HepG2 (cell line): Measurements from ENCODE around the gene MAP3K20. TPM values are rescaled to one million over a fixed set of nuclear protein-coding genes. Genes with fewer than 3 reads are reported as not detected.

Source experiments
- ATAC-seq: fragments of 200-7000 bp; cut with Tn5 transposase; 3 replicates; pipeline ENCODE4 v1.9.1; 2020; ENCODE audit warnings: mild to moderate bottlenecking, moderate library complexity
- BruUV-seq: library from RNA; stranded (reverse); fragments of 400-500 nt; replicated peaks from 2 replicates; lab custom pipeline; 2021; lab: Mats Ljungman, UMichigan
- CTCF ChIA-PET: fragments of 300-600 bp; formaldehyde crosslinking; extraction: SDS; loops from one replicate; lab custom pipeline; 2021; ENCODE audit warnings: low total read pairs, inconsistent platforms, low intra/inter-chr PET ratio; lab: Yijun Ruan, JAX
- POLR2A ChIA-PET: fragments of 350-600 bp; sonication (Branson Sonifier 250); formaldehyde crosslinking; loops from one replicate; lab custom pipeline; 2020; ENCODE audit warnings: antibody characterized with exemption, inconsistent platforms; lab: Yijun Ruan, JAX
- DNase-seq: peaks from one replicate; pipeline ENCODE4 v3.0.0-alpha.2; 2015; ENCODE audit warnings: low spot score
- FAIRE-seq: peaks from 3 replicates; lab custom pipeline; 2011; peaks lifted over from hg19 to GRCh38; lab: Jason Lieb, UNC
- H2AFZ ChIP-seq: one replicate; pipeline ENCODE4 v1.6.1; 2011; ENCODE audit warnings: low read length, inconsistent platforms
- H3K27ac ChIP-seq: fragments of 300-600 bp; 3 replicates; pipeline ENCODE4 v1.8.0; 2011; ENCODE audit warnings: mixed run types, mild to moderate bottlenecking, mixed read lengths, low read length, inconsistent platforms; ENCODE audit not compliant: insufficient read depth; ENCODE audit errors: extremely low read length
- H3K27me3 ChIP-seq, 2 experiments: fragments of 200-600 bp in 1 of 2; 2 replicates in 1 of 2; 3 replicates in 1 of 2; pipeline versions ENCODE4 v1.6.0 to v1.8.0; 2011; ENCODE audit warnings: low read length in 2 of 2, mild to moderate bottlenecking in 2 of 2, moderate library complexity in 2 of 2, inconsistent platforms in 1 of 2; ENCODE audit not compliant: insufficient read depth in 2 of 2, control insufficient read depth in 1 of 2
- H3K36me3 ChIP-seq, 2 experiments: fragments of 200-600 bp in 1 of 2; replicated peaks in 1 of 2; 2 replicates in 1 of 2; 3 replicates in 1 of 2; pipeline versions ENCODE4 v1.5.1 to v1.8.0; 2011; ENCODE audit warnings: low read length in 2 of 2, inconsistent platforms in 1 of 2; ENCODE audit not compliant: insufficient read depth in 2 of 2, control insufficient read depth in 1 of 2
- H3K4me1 ChIP-seq: 2 replicates; pipeline ENCODE4 v1.5.1; 2012; ENCODE audit warnings: low read length, inconsistent platforms; ENCODE audit not compliant: insufficient read depth
- H3K4me2 ChIP-seq: 2 replicates; pipeline ENCODE4 v1.6.0; 2011; ENCODE audit warnings: low read depth, low read length, inconsistent platforms
- H3K4me3 ChIP-seq, 3 experiments: fragments of 200-600 bp in 1 of 3; sonication (generic), shearing (Covaris generic) in 1 of 3; replicated peaks in 1 of 3; 2 replicates each; pipeline ENCODE4 v1.5.1; 2011 to 2016; ENCODE audit warnings: low read length in 3 of 3, inconsistent platforms in 2 of 3, low read depth in 2 of 3, mild to moderate bottlenecking in 2 of 3, control low read depth in 1 of 3, mixed read lengths in 1 of 3; ENCODE audit not compliant: insufficient read depth in 1 of 3
- H3K79me2 ChIP-seq: one replicate; pipeline ENCODE4 v1.6.1; 2011; ENCODE audit warnings: low read length, inconsistent platforms; ENCODE audit not compliant: insufficient read depth
- H3K9ac ChIP-seq: 2 replicates; pipeline ENCODE4 v1.6.0; 2011; ENCODE audit warnings: mild to moderate bottlenecking, low read depth, low read length, inconsistent platforms; ENCODE audit not compliant: insufficient read depth
- H3K9me3 ChIP-seq: 2 replicates; pipeline ENCODE4 v1.5.1; 2012; ENCODE audit warnings: mild to moderate bottlenecking, low read length
- H4K20me1 ChIP-seq: 2 replicates; pipeline ENCODE4 v1.6.0; 2011; ENCODE audit warnings: inconsistent platforms, mild to moderate bottlenecking, low read length, moderate library complexity; ENCODE audit not compliant: insufficient read depth
- CSRNP2 ChIP-seq: sonication (generic); formaldehyde crosslinking; conservative IDR thresholded peaks from 2 replicates; pipeline ENCODE4 v1.8.0; 2022; ENCODE audit warnings: low read depth, missing genetic modification reagents
- ELF4 ChIP-seq: sonication (generic); formaldehyde crosslinking; IDR thresholded peaks from 2 replicates; pipeline ENCODE4 v1.5.0; 2020; ENCODE audit warnings: missing genetic modification reagents, mild to moderate bottlenecking, moderate library complexity, borderline replicate concordance
- EZH2 ChIP-seq: conservative IDR thresholded peaks from 2 replicates; pipeline ENCODE4 v1.6.1; 2012; ENCODE audit warnings: mild to moderate bottlenecking, low read depth, low read length, moderate library complexity
- FOXO4 ChIP-seq: sonication (generic); formaldehyde crosslinking; conservative IDR thresholded peaks from 2 replicates; pipeline ENCODE4 v1.8.1; 2023; ENCODE audit warnings: missing genetic modification reagents
- GPBP1L1 ChIP-seq: sonication (generic); formaldehyde crosslinking; IDR thresholded peaks from 2 replicates; pipeline ENCODE4 v1.5.0; 2020; ENCODE audit warnings: mild to moderate bottlenecking, missing genetic modification reagents
- HNRNPLL ChIP-seq: fragments of 200-400 bp; formaldehyde crosslinking; IDR thresholded peaks from 2 replicates; pipeline ENCODE4 v1.6.1; 2017; ENCODE audit warnings: mild to moderate bottlenecking, low read depth, low read length; ENCODE audit not compliant: poor library complexity, severe bottlenecking
- MAZ ChIP-seq, 2 experiments: sonication (generic) in 1 of 2; formaldehyde crosslinking in 1 of 2; IDR thresholded peaks; 2 replicates each; pipeline versions ENCODE4 v1.5.0 to v1.6.1; 2012 to 2020; ENCODE audit warnings: low read depth in 2 of 2, mild to moderate bottlenecking in 2 of 2, borderline replicate concordance in 1 of 2, improper control_type of control experiment in 1 of 2, low read length in 1 of 2, missing genetic modification reagents in 1 of 2, moderate library complexity in 1 of 2
- THAP9 ChIP-seq: sonication (generic); formaldehyde crosslinking; IDR thresholded peaks from 2 replicates; pipeline ENCODE4; 2020; ENCODE audit warnings: missing genetic modification reagents, mild to moderate bottlenecking, borderline replicate concordance
- TP53 ChIP-seq: sonication (generic); formaldehyde crosslinking; conservative IDR thresholded peaks from 2 replicates; pipeline ENCODE4 v1.4.0; 2020; ENCODE audit warnings: missing genetic modification reagents
- ZBTB14 ChIP-seq: sonication (generic); formaldehyde crosslinking; IDR thresholded peaks from 2 replicates; pipeline ENCODE4 v1.4.0; 2020; ENCODE audit warnings: missing genetic modification reagents
- ZNF333 ChIP-seq: sonication (generic); formaldehyde crosslinking; IDR thresholded peaks from 2 replicates; pipeline ENCODE4 v1.4.0; 2020; ENCODE audit warnings: mild to moderate bottlenecking, missing genetic modification reagents, borderline replicate concordance
- ZNF451 ChIP-seq: sonication (generic); formaldehyde crosslinking; IDR thresholded peaks from 2 replicates; pipeline ENCODE4 v1.5.0; 2020; ENCODE audit warnings: mild to moderate bottlenecking, missing genetic modification reagents
- ZNF460 ChIP-seq: sonication (generic); formaldehyde crosslinking; IDR thresholded peaks from 2 replicates; pipeline ENCODE4 v1.5.1; 2020; ENCODE audit warnings: missing genetic modification reagents, mild to moderate bottlenecking, borderline replicate concordance
- ZNF562 ChIP-seq: sonication (generic); formaldehyde crosslinking; IDR thresholded peaks from 2 replicates; pipeline ENCODE4 v1.8.0; 2022; ENCODE audit warnings: missing genetic modification reagents, borderline replicate concordance
- WGBS: methylation state at CpG from one replicate; pipeline ENCODE4 v1.1.6; 2017; ENCODE audit warnings: low lambda C conversion rate; 5-methylcytosine and 5-hydroxymethylcytosine counted together
- in situ Hi-C: cut with HindIII; loops from 2 replicates; pipeline ENCODE4 v1.10.0; 2017; ENCODE audit warnings: low pct_unique_long_range_greater_than_20kb; ENCODE audit not compliant: extremely low pct_ligation_motif_present
- intact Hi-C: fragments of 100-400 bp; cut with micrococcal nuclease; formaldehyde crosslinking; loops from one replicate; pipeline ENCODE4 v1.10.0; 2022; ENCODE audit not compliant: unreplicated experiment
- polyA plus RNA-seq, 8 experiments: library from polyadenylated mRNA; depleted of rRNA in 3 of 8; stranded (reverse) in 7 of 8; unstranded in 1 of 8; fragments of >200 nt; fragmentation: Illumina TruSeq in 4 of 8; extraction: Trizol in 4 of 8; gene quantifications; 2 replicates each; pipeline versions ENCODE4 v1.2.1 to v1.2.3, GENCODE V29; 2011 to 2016; ENCODE audit warnings: low read depth in 4 of 8, missing spikeins in 1 of 8, mixed read lengths in 1 of 8; ENCODE audit not compliant: insufficient read depth in 1 of 8
- total RNA-seq, 5 experiments: library from RNA; depleted of rRNA; stranded (reverse); fragments of >200 nt; fragmentation: Illumina TruSeq; extraction: Trizol; gene quantifications; 2 replicates each; pipeline ENCODE4 v1.2.3, GENCODE V29; 2016; ENCODE audit warnings: low read depth in 1 of 5

Gene MAP3K20
- total and polyA plus RNA-seq, 2 of the 13 experiments (the other 11 are each of a cell fraction or from before 2014, with no cell fraction given) = 5.2 to 13.5 TPM

- Histone ChIP-seq H3K4me2 (no peak overlapping the region), H3K27ac (no peak overlapping the region), H2AFZ (no peak overlapping the region), H3K36me3 (no peaks in the 10 kb centered on the region), H3K9ac (no peak overlapping the region), H3K4me1 (no peaks in the 10 kb centered on the region), H4K20me1 (no peaks in the 10 kb centered on the region), H3K79me2 (no peaks in the 10 kb centered on the region), H3K9me3 (no peaks in the 10 kb centered on the region), H3K27me3 (peaks cover under 1 to 7% of the 10 kb centered on the region in 2 experiments; a peak in 3 of 5 replicates), H3K4me3 (no peak overlapping the region)
- no peak for ATAC-seq
- FAIRE-seq = no peak
- in situ Hi-C loops = loop anchor here (5.0 kb wide), 1 partner anchor 184 kb away; no protein-coding TSS in a partner anchor
- ChIA-PET CTCF (interaction anchor here (1.2 to 5.2 kb wide), 2 partner anchors 56 to 182 kb away, joined by 5 to 127 read pairs; no protein-coding TSS in a partner anchor), POLR2A (interaction anchor here (0.6 to 0.9 kb wide), 3 partner anchors 182 to 425 kb away, joined by 3 read pairs; no protein-coding TSS in a partner anchor)
- intact Hi-C loops = loop anchor here (5.0 kb wide), 1 partner anchor 239 kb away; no protein-coding TSS in a partner anchor
- DNase-seq = no peak
- BruUV-seq = no TSS peak
- 87% methylated on average over 1 of the region's 1 CpG for WGBS
- TF ChIP-seq ZNF460 (CRISPR knock-in tag) (no peak), HNRNPLL (no peak), MAZ (IDR thresholded peaks at IDR 0.05; ENCODE audit: borderline replicate concordance, low read depth, low read length) (no peak), MAZ (CRISPR knock-in tag; IDR thresholded peaks at IDR 0.05; ENCODE audit: low read depth) (no peak), EZH2 (no peak), ZBTB14 (no peak), FOXO4 (CRISPR knock-in tag) (no peak), ZNF562 (no peak), ZNF333 (no peak), ELF4 (CRISPR knock-in tag) (no peak), CSRNP2 (no peak), GPBP1L1 (CRISPR knock-in tag) (no peak), TP53 (CRISPR knock-in tag) (no peak), ZNF451 (CRISPR knock-in tag) (no peak), THAP9 (CRISPR knock-in tag) (no peak)
These were observed 47.5 kb upstream of the MAP3K20 start for GRCh38 chr2:173028141-173028540.
